Esophagus squamous epithelium (tissue), 5 donors: ENCODE measurements around the gene GPR26. TPM values are rescaled to one million over a fixed set of nuclear protein-coding genes. Genes with fewer than 3 reads are reported as not detected.
"Not testable (repeated sequence)": the region's sequence is repeated elsewhere in the genome, so short reads cannot be mapped to it uniquely, and the experiment has no call there.

ENCODE experiments used
- DNase-seq: peaks from one replicate; lab custom pipeline; 2025; lab: John Stamatoyannopoulos, UW
- H3K27ac ChIP-seq, 4 donors: fragments of 200-600 bp; sonication (generic); one replicate each; pipeline ENCODE4 v1.5.1; 2016 to 2019; ENCODE audit warnings: mild to moderate bottlenecking in 1 of 4
- H3K27me3 ChIP-seq, 4 donors: fragments of 200-600 bp; sonication (generic); 1 replicate in 3 of 4; 2 replicates in 1 of 4; pipeline versions ENCODE4 v1.5.1 to v1.6.0; 2017 to 2021; ENCODE audit warnings: antibody characterized with exemption in 1 of 4
- H3K36me3 ChIP-seq, 3 donors: fragments of 200-600 bp; sonication (generic); one replicate each; pipeline ENCODE4 v1.5.1; 2016 to 2019
- H3K4me1 ChIP-seq, 3 donors: fragments of 200-600 bp; sonication (generic); one replicate each; pipeline ENCODE4 v1.5.1; 2017 to 2019
- H3K4me3 ChIP-seq, 4 donors: fragments of 200-600 bp; sonication (generic); 1 replicate in 3 of 4; 2 replicates in 1 of 4; pipeline ENCODE4 v1.5.1; 2016 to 2019; ENCODE audit warnings: mild to moderate bottlenecking in 2 of 4, moderate library complexity in 1 of 4
- H3K9me3 ChIP-seq, 3 donors: fragments of 200-600 bp; sonication (generic); one replicate each; pipeline ENCODE4 v1.5.1; 2016 to 2019
- CTCF ChIP-seq, 6 experiments: fragments of 450-650 bp in 4 of 6; fragments of 200-600 bp in 2 of 6; sonication (generic) in 2 of 6; IDR thresholded peaks; one replicate each; pipeline ENCODE4 v1.5.1; 2016 to 2019; ENCODE audit warnings: antibody characterized with exemption in 6 of 6, mild to moderate bottlenecking in 4 of 6, moderate library complexity in 4 of 6
- POLR2A ChIP-seq, 4 donors: fragments of 450-650 bp; IDR thresholded peaks; one replicate each; pipeline ENCODE4 v1.6.1; 2017; ENCODE audit warnings: antibody characterized with exemption in 4 of 4, mild to moderate bottlenecking in 4 of 4, moderate library complexity in 3 of 4
- WGBS, 2 donors: methylation state at CpG; one replicate each; pipeline ENCODE4 v1.1.5; 2018; 5-methylcytosine and 5-hydroxymethylcytosine counted together
- intact Hi-C: fragments of 100-400 bp; cut with DNase I; formaldehyde crosslinking; loops from one replicate; pipeline ENCODE4 v1.15.0; 2022
- total RNA-seq, 4 donors: library from RNA; depleted of rRNA; stranded (reverse); fragments of >200 nt; gene quantifications; one replicate each; pipeline ENCODE4 v1.1.0, GENCODE V29; 2016
- donor health status: DM: yes; HTN: yes; CAD: no.

GPR26 gene
- total RNA-seq, 4 donors from 2014 or later = not detected

GRCh38 chr10:123721441-123722049 is 55.4 kb downstream of the GPR26 start:
- Histone ChIP-seq H3K36me3 (no peaks in the 10 kb centered on the region), H3K4me1 (no peaks in the 10 kb centered on the region), H3K4me3 (no peak overlapping the region), H3K27ac (no peak overlapping the region), H3K27me3 (no peaks in the 10 kb centered on the region), H3K9me3 (no peaks in the 10 kb centered on the region)
- intact Hi-C loops = no loop called here
- 74 to 78% methylated on average over 7 to 9 of the region's 9 CpGs for WGBS, 2 donors
- no peak for DNase-seq
- no peak for TF ChIP-seq POLR2A (IDR thresholded peaks at IDR 0.05)
- TF ChIP-seq CTCF (IDR thresholded peaks at IDR 0.05) = no peak

- no peak overlapping the region for H3K4me3 ChIP-seq
- no peaks in the 10 kb centered on the region for H3K4me1 ChIP-seq
- TF ChIP-seq POLR2A (IDR thresholded peaks at IDR 0.05) = no peak
- no peaks in the 10 kb centered on the region for H3K9me3 ChIP-seq
- WGBS, 2 donors = 81 to 100% methylated on average over 2 of the region's 2 CpGs
- DNase-seq = no peak
- intact Hi-C loops = no loop called here
- H3K27me3 ChIP-seq = no peaks in the 10 kb centered on the region
- H3K27ac ChIP-seq = no peak overlapping the region
- H3K36me3 ChIP-seq = no peaks in the 10 kb centered on the region
Observed at GRCh38 chr10:123722351-123722750, 56.2 kb downstream of the GPR26 start.

- no peak for DNase-seq
- Histone ChIP-seq H3K36me3 (no peaks in the 10 kb centered on the region), H3K4me1 (no peaks in the 10 kb centered on the region), H3K4me3 (no peak overlapping the region), H3K9me3 (no peaks in the 10 kb centered on the region), H3K27ac (no peak overlapping the region), H3K27me3 (no peaks in the 10 kb centered on the region)
- TF ChIP-seq POLR2A (IDR thresholded peaks at IDR 0.05) (no peak), CTCF (IDR thresholded peaks at IDR 0.05) (no peak)
- intact Hi-C loops = no loop called here
- 92 to 93% methylated on average over 7 to 11 of the region's 12 CpGs for WGBS, 2 donors
Observed at GRCh38 chr10:123724747-123725146, 58.6 kb downstream of the GPR26 start.

GRCh38 chr10:123726381-123726780 is 60.2 kb downstream of the GPR26 start:
- TF ChIP-seq POLR2A (IDR thresholded peaks at IDR 0.05) (no peak), CTCF (IDR thresholded peaks at IDR 0.05) (no peak)
- DNase-seq = no peak
- Histone ChIP-seq H3K9me3 (no peaks in the 10 kb centered on the region), H3K27me3 (no peaks in the 10 kb centered on the region), H3K4me1 (no peaks in the 10 kb centered on the region), H3K36me3 (no peaks in the 10 kb centered on the region), H3K27ac (no peak overlapping the region), H3K4me3 (no peak overlapping the region)
- intact Hi-C loops = no loop called here
- WGBS, 2 donors = 47 to 64% methylated on average over 1 to 2 of the region's 3 CpGs

GRCh38 chr10:123726836-123727235 is 60.7 kb downstream of the GPR26 start:
- no peaks in the 10 kb centered on the region for H3K36me3 ChIP-seq
- no peaks in the 10 kb centered on the region for H3K9me3 ChIP-seq
- H3K4me1 ChIP-seq = no peaks in the 10 kb centered on the region
- intact Hi-C loops = no loop called here
- H3K4me3 ChIP-seq = no peak overlapping the region
- no peak for DNase-seq
- 65 to 85% methylated on average over 2 of the region's 2 CpGs for WGBS, 2 donors
- H3K27me3 ChIP-seq = no peaks in the 10 kb centered on the region
- no peak for TF ChIP-seq POLR2A (IDR thresholded peaks at IDR 0.05)
- no peak for TF ChIP-seq CTCF (IDR thresholded peaks at IDR 0.05)
- no peak overlapping the region for H3K27ac ChIP-seq

GRCh38 chr10:123729523-123729922 is 63.4 kb downstream of the GPR26 start:
- TF ChIP-seq POLR2A (IDR thresholded peaks at IDR 0.05) (no peak), CTCF (IDR thresholded peaks at IDR 0.05) (no peak)
- H3K4me1 ChIP-seq = no peaks in the 10 kb centered on the region
- 62 to 65% methylated on average over 5 to 6 of the region's 6 CpGs for WGBS, 2 donors
- H3K4me3 ChIP-seq = no peak overlapping the region
- H3K36me3 ChIP-seq = no peaks in the 10 kb centered on the region
- no peak for DNase-seq
- intact Hi-C loops = no loop called here
- no peaks in the 10 kb centered on the region for H3K9me3 ChIP-seq
- H3K27me3 ChIP-seq = no peaks in the 10 kb centered on the region
- H3K27ac ChIP-seq = no peak overlapping the region

- H3K27ac ChIP-seq, H3K4me1 ChIP-seq, H3K9me3 ChIP-seq, H3K36me3 ChIP-seq, DNase-seq, H3K27me3 ChIP-seq, H3K4me3 ChIP-seq, intact Hi-C loops: not testable (repeated sequence)
- 45 to 88% methylated on average over 4 of the region's 4 CpGs for WGBS, 2 donors
Observed at GRCh38 chr10:123736917-123737316, 70.8 kb downstream of the GPR26 start.
